SK-N-SH (cell line): ENCODE data around the gene SYT5. TPM values are rescaled to one million over a fixed set of nuclear protein-coding genes. Genes with fewer than 3 reads are reported as not detected.

Experiments used
- CTCF ChIA-PET: fragments of 300-600, 350-600 bp; formaldehyde crosslinking; extraction: SDS; loops from one replicate; lab custom pipeline; 2021; lab: Yijun Ruan, JAX
- POLR2A ChIA-PET: fragments of 350-600 bp; sonication (Branson Sonifier 250); formaldehyde crosslinking; extraction: SDS; loops from one replicate; lab custom pipeline; 2020; ENCODE audit warnings: antibody characterized with exemption, inconsistent platforms; lab: Yijun Ruan, JAX
- DNase-seq: peaks from one replicate; pipeline ENCODE4 v3.0.0; 2012
- H2AFZ ChIP-seq: fragments of 200-600 bp; sonication (generic); 2 replicates; pipeline ENCODE4 v1.8.1; 2016; ENCODE audit warnings: antibody characterized with exemption, mild to moderate bottlenecking, low read depth
- H3F3A ChIP-seq: fragments of 200-600 bp; sonication (generic); replicated peaks from 2 replicates; pipeline ENCODE3; 2016; ENCODE audit warnings: antibody characterized with exemption, mild to moderate bottlenecking; ENCODE audit not compliant: insufficient read depth
- H3K27ac ChIP-seq, 2 experiments: fragments of 200-500 bp in 1 of 2; fragments of 200-600 bp in 1 of 2; sonication (Bioruptor generic) in 1 of 2; sonication (generic), shearing (Covaris generic) in 1 of 2; 2 replicates each; pipeline versions ENCODE4 v1.5.1 to v1.6.1; 2014 to 2016; ENCODE audit warnings: low read depth in 2 of 2, inconsistent platforms in 1 of 2, low read length in 1 of 2, mild to moderate bottlenecking in 1 of 2, mixed read lengths in 1 of 2
- H3K27me3 ChIP-seq: fragments of 200-600 bp; sonication (generic), shearing (Covaris generic); 2 replicates; pipeline ENCODE4 v1.6.1; 2016; ENCODE audit warnings: mixed run types; ENCODE audit not compliant: insufficient read depth
- H3K36me3 ChIP-seq, 2 experiments: fragments of 200-500 bp in 1 of 2; fragments of 200-600 bp in 1 of 2; sonication (Bioruptor generic) in 1 of 2; sonication (generic) in 1 of 2; replicated peaks in 1 of 2; 2 replicates each; pipeline versions ENCODE3 to v1.5.1; 2014 to 2016; ENCODE audit warnings: low read length in 1 of 2, mild to moderate bottlenecking in 1 of 2; ENCODE audit not compliant: insufficient read depth in 2 of 2, control insufficient read depth in 1 of 2
- H3K4me1 ChIP-seq, 2 experiments: fragments of 200-500 bp in 1 of 2; fragments of 200-600 bp in 1 of 2; sonication (Bioruptor generic) in 1 of 2; sonication (generic), shearing (Covaris generic) in 1 of 2; 2 replicates each; pipeline versions ENCODE4 v1.5.1 to v1.6.1; 2014 to 2016; ENCODE audit warnings: low read depth in 1 of 2, low read length in 1 of 2, mixed run types in 1 of 2; ENCODE audit not compliant: insufficient read depth in 2 of 2, control insufficient read depth in 1 of 2
- H3K4me2 ChIP-seq: fragments of 200-600 bp; sonication (generic), shearing (Covaris generic); 2 replicates; pipeline ENCODE4 v1.6.1; 2017; ENCODE audit warnings: mixed run types
- H3K4me3 ChIP-seq, 2 experiments: fragments of 200-500 bp in 1 of 2; fragments of 200-600 bp in 1 of 2; sonication (Bioruptor generic) in 1 of 2; sonication (generic), shearing (Covaris generic) in 1 of 2; 2 replicates each; pipeline versions ENCODE4 v1.5.1 to v1.8.1; 2014 to 2016; ENCODE audit warnings: low read depth in 2 of 2, inconsistent platforms in 1 of 2, low read length in 1 of 2, mild to moderate bottlenecking in 1 of 2, mixed read lengths in 1 of 2, moderate library complexity in 1 of 2
- H3K79me2 ChIP-seq: fragments of 200-600 bp; sonication (generic); 2 replicates; pipeline ENCODE4 v1.8.1; 2017; ENCODE audit warnings: mild to moderate bottlenecking; ENCODE audit not compliant: insufficient read depth
- H3K9ac ChIP-seq: fragments of 200-600 bp; sonication (generic); 2 replicates; pipeline ENCODE4 v1.6.1; 2017; ENCODE audit warnings: mixed run types
- H3K9me2 ChIP-seq: fragments of 200-600 bp; sonication (generic); 2 replicates; pipeline ENCODE4 v1.6.1; 2017; ENCODE audit warnings: mixed run types
- H3K9me3 ChIP-seq: fragments of 200-600 bp; sonication (generic); 2 replicates; pipeline ENCODE4 v1.6.1; 2017; ENCODE audit warnings: mixed run types, mild to moderate bottlenecking, moderate library complexity
- H4K20me1 ChIP-seq: fragments of 200-600 bp; sonication (generic); 2 replicates; pipeline ENCODE4 v1.6.1; 2017; ENCODE audit warnings: mild to moderate bottlenecking, mixed run types; ENCODE audit not compliant: insufficient read depth
- EP300 ChIP-seq, 2 experiments: IDR thresholded peaks; 2 replicates each; pipeline versions ENCODE4 v1.4.0 to v1.6.1; 2012; ENCODE audit warnings: borderline replicate concordance in 1 of 2, low read depth in 1 of 2, low read length in 1 of 2
- EZH2phosphoT487 ChIP-seq: fragments of 200-600 bp; sonication (generic); IDR thresholded peaks from 2 replicates; pipeline ENCODE4 v1.6.1; 2017; ENCODE audit warnings: low read depth, mixed run types, mild to moderate bottlenecking, antibody characterized with exemption, moderate library complexity, borderline replicate concordance
- FOSL2 ChIP-seq: IDR thresholded peaks from 2 replicates; pipeline ENCODE4 v1.4.0; 2012; ENCODE audit warnings: low read depth, mild to moderate bottlenecking, moderate library complexity, borderline replicate concordance
- FOXM1 ChIP-seq: IDR thresholded peaks from 2 replicates; pipeline ENCODE4 v1.4.0; 2012; ENCODE audit warnings: low read depth, mild to moderate bottlenecking
- GABPA ChIP-seq: IDR thresholded peaks from 2 replicates; pipeline ENCODE4 v1.4.0; 2012; ENCODE audit warnings: low read depth, mild to moderate bottlenecking
- GATA2 ChIP-seq: sonication (generic); formaldehyde crosslinking; IDR thresholded peaks from 2 replicates; pipeline ENCODE4 v1.5.0; 2020; ENCODE audit warnings: mild to moderate bottlenecking, missing genetic modification reagents
- JUND ChIP-seq: IDR thresholded peaks from 2 replicates; pipeline ENCODE4 v1.4.0; 2012
- MXI1 ChIP-seq: IDR thresholded peaks from 2 replicates; pipeline ENCODE4 v1.6.1; 2012; ENCODE audit warnings: mild to moderate bottlenecking, low read depth, low read length, improper control_type of control experiment
- RAD21 ChIP-seq: IDR thresholded peaks from 2 replicates; pipeline ENCODE4 v1.6.1; 2012; ENCODE audit warnings: mild to moderate bottlenecking, low read length
- RFX5 ChIP-seq: IDR thresholded peaks from 2 replicates; pipeline ENCODE4 v1.6.1; 2012; ENCODE audit warnings: mild to moderate bottlenecking, improper control_type of control experiment, low read length
- TCF12 ChIP-seq: IDR thresholded peaks from 2 replicates; pipeline ENCODE4 v1.4.0; 2012
- YY1 ChIP-seq: IDR thresholded peaks from 2 replicates; pipeline ENCODE4 v1.4.0; 2012; ENCODE audit warnings: low read depth, mild to moderate bottlenecking
- WGBS: methylation state at CpG from one replicate; pipeline ENCODE4 v1.1.6; 2017; ENCODE audit warnings: low lambda C conversion rate; 5-methylcytosine and 5-hydroxymethylcytosine counted together
- polyA plus RNA-seq, 3 experiments: library from polyadenylated mRNA; depleted of rRNA; stranded (reverse); fragments of >200 nt; gene quantifications; 2 replicates each; pipeline ENCODE4 v1.2.3, GENCODE V29; 2012
- TF ChIP-seq, protein P1 (sequence below): IDR thresholded peaks from 2 replicates; pipeline ENCODE4 v1.4.0; 2012; ENCODE audit warnings: low read depth, borderline replicate concordance

SYT5 gene
- polyA plus RNA-seq, 1 of the 3 experiments (the other 2 are of a cell fraction), result 0.21 TPM

DNA sequence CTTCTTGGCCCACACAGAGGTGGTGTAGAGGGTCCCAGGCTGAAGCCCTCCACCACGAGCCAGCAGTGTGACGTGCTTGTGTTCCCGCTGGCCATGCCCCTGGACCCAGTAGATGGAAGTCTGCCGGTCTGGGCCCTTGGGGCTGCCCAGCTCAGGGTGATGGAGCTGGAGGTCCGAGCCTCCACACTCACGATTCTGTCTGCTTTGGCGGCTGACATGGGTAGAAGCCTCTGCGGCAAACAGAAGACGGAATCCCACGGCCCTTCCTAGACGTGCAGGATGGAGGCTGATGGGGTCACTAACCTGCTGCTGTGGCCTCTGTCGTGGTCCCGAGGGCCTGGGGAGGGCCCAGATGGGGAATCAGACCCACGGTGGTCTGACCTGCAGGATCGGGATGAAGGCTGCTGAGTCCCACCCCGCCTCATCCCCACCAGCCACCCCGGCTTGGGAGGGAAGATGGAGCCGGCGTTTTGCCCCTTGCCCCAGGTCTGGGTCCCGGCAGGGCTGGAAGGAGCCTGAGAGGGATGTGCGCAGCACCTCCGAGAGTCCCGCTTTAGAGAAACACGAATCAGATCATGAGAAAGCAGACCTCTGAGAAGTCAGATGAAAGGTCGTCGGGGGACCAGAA is 44.1 kb upstream of the SYT5 start:
- Histone ChIP-seq H2AFZ (no peak overlapping the region), H3K27ac (no peak overlapping the region), H3K9me2 (no peaks in the 10 kb centered on the region), H3K4me2 (no peak overlapping the region), H3K4me3 (no peak overlapping the region), H3K36me3 (peaks cover 0 to 27% of the 10 kb centered on the region in 2 experiments), H3K4me1 (peaks cover 0 to 30% of the 10 kb centered on the region in 2 experiments; a peak in 1 of 4 replicates), H3F3A (no peaks in the 10 kb centered on the region), H3K9ac (no peak overlapping the region), H3K79me2 (no peaks in the 10 kb centered on the region), H3K9me3 (no peaks in the 10 kb centered on the region), H3K27me3 (no peaks in the 10 kb centered on the region), H4K20me1 (peaks cover 16% of the 10 kb centered on the region; the same call in 1 of the 2 replicates)
- no peak for TF ChIP-seq EZH2phosphoT487
- no peak for TF ChIP-seq MXI1
- no peak for TF ChIP-seq FOSL2
- no peak for TF ChIP-seq GATA2 (CRISPR knock-in tag)
- no peak for TF ChIP-seq JUND
- TF ChIP-seq YY1, result no peak
- no peak for TF ChIP-seq TCF12
- no peak for TF ChIP-seq FOXM1
- TF ChIP-seq RAD21, result no peak
- TF ChIP-seq EP300 (IDR thresholded peaks at IDR 0.05; ENCODE audit: borderline replicate concordance in 1 of 2, low read depth in 1 of 2, low read length in 1 of 2), result no peak
- ChIA-PET CTCF (interaction anchor here (1.5 kb wide), 1 partner anchor 44 kb away, joined by 4 read pairs; the partner anchor contains the start of gene SYT5), POLR2A (no interaction called here)
- 87% methylated on average over 18 of the region's 26 CpGs for WGBS
- DNase-seq, result peak; percentile 35

DNA sequence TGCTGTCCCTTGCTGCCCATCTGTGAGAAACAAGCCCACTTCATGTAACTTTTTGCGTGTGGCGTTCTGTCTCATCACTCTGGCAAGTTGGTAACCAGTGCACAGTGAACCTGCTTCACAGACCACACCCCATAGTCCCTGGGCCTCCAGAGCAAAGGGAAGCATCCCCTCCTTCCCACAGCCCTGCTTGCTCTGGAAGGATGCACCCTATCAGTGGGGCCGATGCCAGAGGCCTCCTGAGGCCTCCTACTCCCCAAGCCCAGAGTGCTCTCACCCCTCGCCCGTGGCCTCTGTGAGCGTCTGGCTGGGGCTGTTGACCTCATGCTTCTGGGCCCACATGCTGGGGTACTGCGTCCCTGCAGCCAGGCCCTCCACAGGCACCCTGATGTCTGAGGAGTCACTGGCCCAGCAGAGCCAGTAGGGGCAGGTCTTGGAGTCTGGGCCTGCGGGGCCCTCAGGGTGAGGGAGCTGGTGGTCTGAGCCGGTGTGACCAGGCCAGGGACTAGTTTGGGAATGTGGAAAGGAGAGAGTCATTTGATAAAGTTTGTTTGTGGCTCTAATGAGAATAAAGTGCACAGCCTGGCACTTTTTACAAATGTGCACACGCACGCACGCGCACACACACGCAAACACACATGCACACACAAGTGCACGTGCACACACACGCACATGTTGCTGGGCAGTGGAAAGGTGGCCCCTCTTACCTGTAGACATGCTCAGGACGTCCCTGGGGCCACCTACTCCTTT is 43.4 kb upstream of the SYT5 start:
- Histone ChIP-seq H3K79me2 (no peaks in the 10 kb centered on the region), H4K20me1 (peaks cover 16% of the 10 kb centered on the region; the same call in 1 of the 2 replicates), H3K4me2 (no peak overlapping the region), H3F3A (no peaks in the 10 kb centered on the region), H3K9ac (no peak overlapping the region), H3K4me1 (peaks cover 0 to 23% of the 10 kb centered on the region in 2 experiments; a peak in 1 of 4 replicates), H3K27ac (no peak overlapping the region; a peak in 1 of 4 replicates), H2AFZ (no peak overlapping the region), H3K27me3 (no peaks in the 10 kb centered on the region), H3K36me3 (peaks cover 0 to 24% of the 10 kb centered on the region in 2 experiments), H3K9me3 (no peaks in the 10 kb centered on the region), H3K9me2 (no peaks in the 10 kb centered on the region), H3K4me3 (no peak overlapping the region)
- CTCF ChIA-PET, result interaction anchor here (0.7 to 1.5 kb wide), 2 partner anchors 43 to 58 kb away, joined by 3 to 4 read pairs; partner anchors contain the start of genes DNAAF3 and SYT5
- DNase-seq, result peak; percentile 22
- POLR2A ChIA-PET, result no interaction called here
- TF ChIP-seq EZH2phosphoT487, result no peak
- no peak for TF ChIP-seq RFX5
- TF ChIP-seq EP300 (IDR thresholded peaks at IDR 0.05; ENCODE audit: borderline replicate concordance in 1 of 2, low read depth in 1 of 2, low read length in 1 of 2), result no peak
- TF ChIP-seq, protein P1, sequence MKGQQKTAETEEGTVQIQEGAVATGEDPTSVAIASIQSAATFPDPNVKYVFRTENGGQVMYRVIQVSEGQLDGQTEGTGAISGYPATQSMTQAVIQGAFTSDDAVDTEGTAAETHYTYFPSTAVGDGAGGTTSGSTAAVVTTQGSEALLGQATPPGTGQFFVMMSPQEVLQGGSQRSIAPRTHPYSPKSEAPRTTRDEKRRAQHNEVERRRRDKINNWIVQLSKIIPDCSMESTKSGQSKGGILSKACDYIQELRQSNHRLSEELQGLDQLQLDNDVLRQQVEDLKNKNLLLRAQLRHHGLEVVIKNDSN, result no peak
- no peak for TF ChIP-seq GABPA
- no peak for TF ChIP-seq MXI1
- no peak for TF ChIP-seq RAD21
- WGBS, result 91% methylated on average over 15 of the region's 17 CpGs
